Fibroblast of lung (primary cell): ENCODE results near the gene RXFP4.

ENCODE experiments used
- EZH2 ChIP-seq: IDR thresholded peaks from 2 replicates; pipeline ENCODE4 v1.5.1; 2012; ENCODE audit warnings: low read length, control low read depth, mild to moderate bottlenecking; ENCODE audit errors: missing control alignments
- TF ChIP-seq, protein P1 (sequence below), 2 donors: IDR thresholded peaks in 1 of 2; conservative IDR thresholded peaks in 1 of 2; 1 replicate in 1 of 2; 2 replicates in 1 of 2; pipeline ENCODE4 v1.5.1; 2011 to 2012; ENCODE audit warnings: low read length in 2 of 2, control low read depth in 1 of 2, inconsistent platforms in 1 of 2, low read depth in 1 of 2, mild to moderate bottlenecking in 1 of 2

- TF ChIP-seq, protein P1, sequence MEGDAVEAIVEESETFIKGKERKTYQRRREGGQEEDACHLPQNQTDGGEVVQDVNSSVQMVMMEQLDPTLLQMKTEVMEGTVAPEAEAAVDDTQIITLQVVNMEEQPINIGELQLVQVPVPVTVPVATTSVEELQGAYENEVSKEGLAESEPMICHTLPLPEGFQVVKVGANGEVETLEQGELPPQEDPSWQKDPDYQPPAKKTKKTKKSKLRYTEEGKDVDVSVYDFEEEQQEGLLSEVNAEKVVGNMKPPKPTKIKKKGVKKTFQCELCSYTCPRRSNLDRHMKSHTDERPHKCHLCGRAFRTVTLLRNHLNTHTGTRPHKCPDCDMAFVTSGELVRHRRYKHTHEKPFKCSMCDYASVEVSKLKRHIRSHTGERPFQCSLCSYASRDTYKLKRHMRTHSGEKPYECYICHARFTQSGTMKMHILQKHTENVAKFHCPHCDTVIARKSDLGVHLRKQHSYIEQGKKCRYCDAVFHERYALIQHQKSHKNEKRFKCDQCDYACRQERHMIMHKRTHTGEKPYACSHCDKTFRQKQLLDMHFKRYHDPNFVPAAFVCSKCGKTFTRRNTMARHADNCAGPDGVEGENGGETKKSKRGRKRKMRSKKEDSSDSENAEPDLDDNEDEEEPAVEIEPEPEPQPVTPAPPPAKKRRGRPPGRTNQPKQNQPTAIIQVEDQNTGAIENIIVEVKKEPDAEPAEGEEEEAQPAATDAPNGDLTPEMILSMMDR (conservative IDR thresholded peaks at IDR 0.05 in 1 of 2, IDR thresholded peaks at IDR 0.05 in 1 of 2; ENCODE audit: low read depth in 1 of 2, low read length in 2 of 2) = no peak
- TF ChIP-seq EZH2 = no peak
These were observed 6.4 kb upstream of the RXFP4 start for GRCh38 chr1:155934936-155935590.
